Karpas-422 (cell line): Measurements from ENCODE around the gene ZNF816. TPM values are rescaled to one million over a fixed set of nuclear protein-coding genes. Genes with fewer than 3 reads are reported as not detected.
"Not testable (repeated sequence)": the region's sequence is repeated elsewhere in the genome, so short reads cannot be mapped to it uniquely, and the experiment has no call there.

Experiments
- DNase-seq: peaks from one replicate; pipeline ENCODE4 v3.0.0-alpha.2; 2015
- H2AFZ ChIP-seq: fragments of 200-600 bp; sonication (generic); 2 replicates; pipeline ENCODE4 v1.6.1; 2014; ENCODE audit warnings: antibody characterized with exemption, low read length, mixed read lengths
- H3K27ac ChIP-seq: fragments of 200-600 bp; sonication (generic); 2 replicates; pipeline ENCODE4 v1.5.1; 2014; ENCODE audit warnings: mild to moderate bottlenecking, low read length, moderate library complexity
- H3K27me3 ChIP-seq: fragments of 200-600 bp; sonication (generic); 2 replicates; pipeline ENCODE4 v1.6.1; 2014; ENCODE audit warnings: low read length, mixed read lengths
- H3K36me3 ChIP-seq: fragments of 200-600 bp; sonication (generic); 2 replicates; pipeline ENCODE4 v1.6.1; 2014; ENCODE audit warnings: low read length, mixed read lengths; ENCODE audit not compliant: insufficient read depth
- H3K4me1 ChIP-seq: fragments of 200-600 bp; sonication (generic); 2 replicates; pipeline ENCODE4 v1.6.1; 2014; ENCODE audit warnings: mild to moderate bottlenecking, low read length, mixed read lengths
- H3K4me2 ChIP-seq: fragments of 200-600 bp; sonication (generic); 2 replicates; pipeline ENCODE4 v1.6.1; 2014; ENCODE audit warnings: low read length, low read depth, mild to moderate bottlenecking; ENCODE audit not compliant: poor library complexity, severe bottlenecking
- H3K4me3 ChIP-seq: fragments of 200-600 bp; sonication (generic); 2 replicates; pipeline ENCODE4 v1.5.1; 2014; ENCODE audit warnings: mild to moderate bottlenecking, antibody characterized with exemption, low read length, mixed read lengths
- H3K79me2 ChIP-seq: fragments of 200-600 bp; sonication (generic); 2 replicates; pipeline ENCODE4 v1.6.1; 2014; ENCODE audit warnings: mild to moderate bottlenecking, low read length, mixed read lengths
- H3K9ac ChIP-seq: fragments of 200-600 bp; sonication (generic); 2 replicates; pipeline ENCODE4 v1.6.0; 2014; ENCODE audit warnings: low read length
- H3K9me2 ChIP-seq: fragments of 200-600 bp; sonication (generic), shearing (Covaris generic); replicated peaks from 2 replicates; pipeline ENCODE4 v1.6.0; 2014; ENCODE audit warnings: mild to moderate bottlenecking, low read length, moderate library complexity; ENCODE audit not compliant: insufficient read depth
- H3K9me3 ChIP-seq: fragments of 300-700, 200-600 bp; sonication (generic); 2 replicates; pipeline ENCODE4 v1.6.1; 2014; ENCODE audit warnings: low read length, mixed read lengths
- H4K20me1 ChIP-seq: fragments of 200-600 bp; sonication (generic); 2 replicates; pipeline ENCODE4 v1.6.1; 2014; ENCODE audit warnings: mild to moderate bottlenecking, antibody characterized with exemption, low read length, low read depth; ENCODE audit not compliant: insufficient read depth
- total RNA-seq: library from RNA; depleted of rRNA; stranded (reverse); fragments of >200 nt; shearing (Covaris generic); gene quantifications from 2 replicates; pipeline ENCODE4 v1.2.3, GENCODE V29; 2014; ENCODE audit warnings: low replicate concordance

ZNF816 gene
- total RNA-seq, 1 experiment from 2014 or later = 20.0 TPM

DNA sequence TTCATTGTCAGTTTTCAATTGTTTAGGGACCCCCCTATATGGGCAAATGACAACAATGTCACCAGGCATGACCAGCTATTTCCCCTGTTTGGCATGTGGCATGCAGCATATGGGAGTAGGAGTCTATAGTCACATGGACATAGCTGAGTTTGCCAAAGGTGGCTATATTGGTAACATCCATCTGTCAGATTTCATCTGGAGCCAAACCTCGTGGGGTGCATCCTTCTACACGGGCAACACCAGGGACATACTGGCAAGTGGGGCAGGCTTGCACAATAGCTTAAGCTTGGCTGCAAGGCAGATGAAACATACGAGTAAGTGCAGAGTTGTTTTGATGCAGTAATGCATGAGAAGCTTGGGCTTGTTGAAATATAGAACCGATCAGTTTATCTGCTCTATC, 24.5 kb upstream of the ZNF816 start:
- Histone ChIP-seq H3K4me1 (no peaks in the 10 kb centered on the region), H3K27me3 (no peaks in the 10 kb centered on the region; the same call in 1 of the 2 replicates), H3K4me3 (no peak overlapping the region), H3K36me3 (no peaks in the 10 kb centered on the region), H3K4me2 (no peak overlapping the region), H3K9ac (no peak overlapping the region), H4K20me1 (no peaks in the 10 kb centered on the region), H3K79me2 (no peaks in the 10 kb centered on the region), H3K27ac (no peak overlapping the region), H3K9me3 (peaks cover 19% of the 10 kb centered on the region), H2AFZ (no peak overlapping the region), H3K9me2 (no peaks in the 10 kb centered on the region)
- no peak for DNase-seq

DNA sequence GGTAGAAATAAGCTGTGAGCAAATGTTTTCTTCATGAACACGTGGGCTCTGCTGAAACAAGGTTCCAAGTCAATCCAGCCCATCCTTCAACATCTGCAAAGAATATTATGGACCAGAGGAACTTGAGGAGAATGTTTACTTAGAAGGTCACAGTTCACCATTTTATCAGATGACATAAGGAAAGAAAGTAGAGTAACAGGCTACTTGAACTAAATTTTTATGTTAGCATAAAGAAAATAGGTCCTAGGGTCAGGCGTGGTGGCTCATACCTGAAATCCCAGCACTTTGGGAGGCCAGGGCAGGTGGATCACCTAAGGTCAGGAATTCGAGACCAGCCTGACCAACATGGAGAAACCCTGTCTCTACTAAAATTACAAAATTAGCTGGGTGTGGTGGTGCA, 20.5 kb upstream of the ZNF816 start:
- H3K4me1 ChIP-seq, H3K27ac ChIP-seq, DNase-seq, H3K4me2 ChIP-seq, H3K4me3 ChIP-seq, H3K79me2 ChIP-seq, H3K36me3 ChIP-seq, H3K9ac ChIP-seq, H4K20me1 ChIP-seq, H3K9me2 ChIP-seq, H2AFZ ChIP-seq, H3K27me3 ChIP-seq: not testable (repeated sequence)
- H3K9me3 ChIP-seq = peaks cover 19% of the 10 kb centered on the region

DNA sequence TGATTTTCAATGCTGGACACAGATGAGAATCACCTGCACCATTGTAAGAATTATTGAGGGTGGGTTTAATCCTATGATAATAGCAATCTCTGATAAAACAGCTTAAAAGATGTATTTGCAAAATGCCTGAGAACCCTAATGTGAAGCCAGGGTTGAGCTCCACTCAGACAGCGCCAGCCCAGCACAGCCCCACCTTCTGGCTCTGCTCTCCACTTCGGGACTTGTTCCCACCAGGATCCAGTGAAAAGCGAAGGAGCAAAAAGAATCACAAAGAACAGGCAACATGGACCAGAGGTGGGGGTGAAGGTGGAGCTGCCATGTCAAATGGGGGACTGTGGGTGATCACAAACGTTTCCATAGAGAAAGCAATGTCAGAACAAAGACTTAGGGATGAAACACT, 18.6 kb upstream of the ZNF816 start:
- H2AFZ ChIP-seq = no peak overlapping the region
- no peaks in the 10 kb centered on the region for H3K4me1 ChIP-seq
- no peak overlapping the region for H3K4me2 ChIP-seq
- H4K20me1 ChIP-seq = no peaks in the 10 kb centered on the region
- peaks cover 14% of the 10 kb centered on the region for H3K9me3 ChIP-seq
- no peaks in the 10 kb centered on the region for H3K79me2 ChIP-seq
- H3K27me3 ChIP-seq = no peaks in the 10 kb centered on the region
- H3K27ac ChIP-seq = no peak overlapping the region
- no peak for DNase-seq
- H3K36me3 ChIP-seq = no peaks in the 10 kb centered on the region
- H3K9ac ChIP-seq = no peak overlapping the region
- no peak overlapping the region for H3K4me3 ChIP-seq
- no peaks in the 10 kb centered on the region for H3K9me2 ChIP-seq

DNA sequence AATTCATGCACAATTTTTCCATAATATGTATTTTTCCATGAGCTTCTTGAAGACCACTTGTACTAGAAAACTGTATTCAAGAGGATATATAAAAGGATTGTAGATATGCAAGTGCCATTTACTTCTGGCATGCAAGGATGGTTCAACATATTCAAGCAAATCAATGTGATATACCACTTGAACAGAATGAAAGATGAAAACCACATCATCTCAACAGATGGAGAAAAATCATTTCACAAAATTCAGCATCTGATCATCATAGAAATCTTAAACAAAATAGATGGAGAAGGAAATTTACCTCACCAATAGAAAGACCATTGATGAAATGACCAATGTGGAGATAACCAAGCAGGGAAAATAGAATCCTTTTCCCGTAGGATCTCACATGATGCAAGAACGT, 5.1 kb upstream of the ZNF816 start:
- Histone ChIP-seq H3K4me1 (peaks cover 7% of the 10 kb centered on the region), H3K9me2 (no peaks in the 10 kb centered on the region), H3K4me2 (no peak overlapping the region), H3K79me2 (no peaks in the 10 kb centered on the region), H2AFZ (no peak overlapping the region), H3K9me3 (peaks cover 27% of the 10 kb centered on the region), H4K20me1 (no peaks in the 10 kb centered on the region), H3K4me3 (no peak overlapping the region), H3K27ac (no peak overlapping the region), H3K36me3 (peaks cover 4% of the 10 kb centered on the region; the same call in 1 of the 2 replicates), H3K27me3 (0 out of 2 replicates have a peak, but pooled peaks cover 6% of the 10 kb centered on the region), H3K9ac (no peak overlapping the region)
- DNase-seq = no peak

DNA sequence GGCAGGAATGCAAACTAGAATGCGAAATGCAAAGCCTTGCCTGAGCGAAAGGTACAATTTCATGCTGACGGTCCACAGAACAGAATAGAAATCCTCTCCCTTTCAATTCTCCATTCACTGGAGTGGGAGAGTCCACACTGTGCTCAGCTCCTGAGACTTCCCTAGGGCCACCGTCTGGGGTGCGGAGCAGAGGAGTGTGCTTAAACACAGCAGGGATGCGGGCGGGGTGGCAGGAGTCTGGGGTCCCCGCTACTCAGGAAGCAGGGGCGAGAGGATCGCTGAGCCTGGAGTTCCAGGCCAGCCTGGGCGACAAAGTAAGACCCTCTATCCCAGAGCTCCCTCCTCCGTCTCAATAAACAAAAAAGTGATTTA, 552 bp upstream of the ZNF816 start:
- DNase-seq = no peak

DNA sequence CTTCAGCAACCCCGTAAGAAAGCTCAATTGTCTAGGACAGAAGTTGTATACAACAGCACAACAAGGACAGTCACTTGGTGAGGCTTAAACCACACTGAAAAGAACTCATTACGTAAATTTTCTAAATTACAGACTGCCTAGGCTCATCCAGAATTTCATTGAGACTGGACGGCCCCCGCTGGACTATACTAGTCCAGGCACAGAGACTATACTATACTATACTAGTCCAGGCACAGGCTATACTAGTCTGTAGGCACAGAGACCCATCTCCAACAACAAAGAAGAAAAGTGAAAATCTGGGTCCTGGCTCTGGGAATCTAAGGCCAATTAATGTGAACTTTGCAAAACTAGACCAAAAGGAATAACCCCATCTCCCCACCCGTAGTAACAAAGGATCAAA, 700 bp downstream of the ZNF816 start:
- peak overlapping the region; percentile 34; the same call in 1 of the 2 replicates for H3K27ac ChIP-seq

More for the DNA sequence above, 552 bp upstream of the ZNF816 start:
- Histone ChIP-seq H3K27me3 (0 out of 2 replicates have a peak, but pooled peaks cover 6% of the 10 kb centered on the region), H3K9me2 (no peaks in the 10 kb centered on the region), H3K9me3 (peaks cover 31% of the 10 kb centered on the region), H3K4me2 (peak overlapping the region; percentile 88), H3K27ac (no peak overlapping the region), H3K9ac (peak overlapping the region; percentile 65), H3K4me1 (peaks cover 17% of the 10 kb centered on the region), H4K20me1 (no peaks in the 10 kb centered on the region), H3K79me2 (peaks cover 44% of the 10 kb centered on the region), H2AFZ (peak overlapping the region; percentile 86), H3K36me3 (peaks cover 33% of the 10 kb centered on the region), H3K4me3 (peak overlapping the region; percentile 88)

DNA sequence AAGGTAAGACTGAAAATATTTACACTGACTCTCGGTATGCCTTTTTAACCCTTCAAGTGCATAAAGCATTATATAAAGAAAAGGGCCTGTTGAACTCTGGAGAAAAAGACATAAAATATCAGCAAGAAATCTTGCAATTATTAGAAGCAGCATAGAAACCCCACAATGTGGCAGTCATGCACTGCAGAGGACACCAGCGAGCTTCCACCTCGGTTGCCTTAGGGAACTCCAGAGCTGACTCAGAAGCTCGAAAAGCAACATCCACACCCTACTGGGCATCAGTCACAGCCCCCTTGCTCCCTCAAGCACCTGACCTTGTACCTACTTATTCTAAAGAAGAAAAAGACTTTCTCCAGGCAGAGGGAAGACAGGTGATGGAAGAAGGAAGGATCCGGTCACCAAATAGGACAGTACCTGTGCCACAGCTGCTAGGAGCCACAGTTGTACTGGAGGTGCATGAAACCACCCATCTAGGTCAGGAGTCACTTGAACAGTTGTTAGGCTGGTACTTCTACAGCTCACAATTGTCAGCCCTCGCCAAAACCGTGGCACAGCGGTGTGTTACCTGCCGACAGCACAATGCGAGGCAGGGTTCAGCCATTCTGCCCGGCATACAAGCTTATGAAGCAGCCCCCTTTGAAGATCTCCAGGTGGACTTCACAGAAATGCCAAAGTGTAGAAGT, 2.9 kb downstream of the ZNF816 start:
- Histone ChIP-seq H2AFZ (no peak overlapping the region), H3K4me1 (peaks cover 17% of the 10 kb centered on the region), H3K9me3 (peaks cover 32% of the 10 kb centered on the region), H3K9ac (no peak overlapping the region), H3K79me2 (peaks cover 61% of the 10 kb centered on the region), H3K9me2 (no peaks in the 10 kb centered on the region), H3K4me2 (no peak overlapping the region), H4K20me1 (no peaks in the 10 kb centered on the region), H3K36me3 (peaks cover 63% of the 10 kb centered on the region), H3K27me3 (no peaks in the 10 kb centered on the region), H3K4me3 (no peak overlapping the region), H3K27ac (no peak overlapping the region)
- no peak for DNase-seq

More for the DNA sequence above, 700 bp downstream of the ZNF816 start:
- Histone ChIP-seq H3K4me2 (peak overlapping the region; percentile 88), H3K27me3 (no peaks in the 10 kb centered on the region), H3K4me3 (peak overlapping the region; percentile 88), H3K79me2 (peaks cover 56% of the 10 kb centered on the region), H4K20me1 (no peaks in the 10 kb centered on the region), H3K9me3 (peaks cover 31% of the 10 kb centered on the region), H3K36me3 (peaks cover 41% of the 10 kb centered on the region), H3K4me1 (peaks cover 17% of the 10 kb centered on the region), H3K9me2 (no peaks in the 10 kb centered on the region), H2AFZ (peak overlapping the region; percentile 84; the same call in 1 of the 2 replicates), H3K9ac (peak overlapping the region; percentile 88)
- DNase-seq = no peak

DNA sequence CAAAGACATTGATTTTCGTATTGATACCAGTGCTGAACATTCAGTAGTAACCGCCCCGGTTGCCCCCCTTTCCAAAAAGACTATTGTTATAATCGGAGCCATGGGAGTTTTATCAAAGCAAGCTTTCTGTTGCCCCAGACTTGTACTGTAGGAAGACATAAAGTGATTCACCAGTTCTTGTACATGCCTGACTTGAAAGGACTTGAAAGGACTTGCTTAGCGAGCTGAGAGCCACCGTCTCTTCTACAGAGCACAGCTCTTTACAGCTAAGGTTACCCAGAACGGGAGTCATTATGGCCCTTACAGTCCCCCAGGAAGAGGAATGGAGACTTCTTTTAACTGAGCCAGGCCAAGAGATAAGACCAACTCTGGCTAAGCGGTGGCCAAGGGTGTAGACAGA, 5.1 kb downstream of the ZNF816 start:
- Histone ChIP-seq H3K79me2 (peaks cover 67% of the 10 kb centered on the region), H4K20me1 (no peaks in the 10 kb centered on the region), H3K9ac (no peak overlapping the region), H3K36me3 (peaks cover 81% of the 10 kb centered on the region), H3K9me2 (no peaks in the 10 kb centered on the region), H3K27me3 (no peaks in the 10 kb centered on the region), H3K9me3 (peaks cover 40% of the 10 kb centered on the region), H2AFZ (no peak overlapping the region), H3K4me3 (no peak overlapping the region), H3K4me2 (no peak overlapping the region), H3K4me1 (peaks cover 10% of the 10 kb centered on the region), H3K27ac (no peak overlapping the region)
- no peak for DNase-seq
